ENCODE results near the gene SPTBN4. TPM values are rescaled to one million over a fixed set of nuclear protein-coding genes. Genes with fewer than 3 reads are reported as not detected.

SPTBN4 gene
- total RNA-seq, 2 donors from 2014 or later: 0.29 to 0.74 TPM

DNA sequence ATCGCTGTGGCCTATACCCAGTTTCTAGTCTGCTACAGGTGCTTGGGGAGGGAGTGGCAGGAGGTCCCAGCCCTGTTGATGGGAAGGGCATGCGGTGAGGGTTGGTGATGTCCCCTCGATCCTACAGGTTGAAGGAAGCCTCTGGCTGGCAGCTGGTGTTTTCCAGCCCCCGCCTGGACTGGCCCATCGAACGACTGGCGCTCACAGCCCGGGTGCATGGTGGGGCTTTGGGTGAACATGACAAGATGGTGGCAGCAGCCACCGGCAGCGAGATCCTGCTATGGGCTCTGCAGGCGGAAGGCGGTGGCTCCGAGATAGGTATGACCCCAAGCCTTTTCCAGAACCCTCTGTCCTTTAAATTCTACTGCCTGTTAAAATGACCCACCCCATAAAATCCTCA, 113.8 kb downstream of the SPTBN4 start:
- H3K36me3 ChIP-seq: no peaks in the 10 kb centered on the region
- TF ChIP-seq CTCF (IDR thresholded peaks at IDR 0.05): no peak

GRCh38 chr19:40581531-40581930, 114.7 kb downstream of the SPTBN4 start:
- intact Hi-C loops (cut with DNase I): no loop called here
- DNase-seq: no peak
- Histone ChIP-seq H3K36me3 (no peaks in the 10 kb centered on the region), H3K27ac (no peak overlapping the region), H3K4me1 (no peaks in the 10 kb centered on the region), H3K9me3 (no peaks in the 10 kb centered on the region), H3K9ac (ENCODE audit: low read depth in 2 of 2, low read length in 2 of 2) (no peak overlapping the region), H3K27me3 (no peaks in the 10 kb centered on the region), H3K4me3 (no peak overlapping the region)
- no peak for TF ChIP-seq CTCF (IDR thresholded peaks at IDR 0.05)

More for the DNA sequence above, 113.8 kb downstream of the SPTBN4 start:
- no peaks in the 10 kb centered on the region for H3K9me3 ChIP-seq
- intact Hi-C loops (cut with DNase I): no loop called here
- DNase-seq: no peak
- H3K9ac ChIP-seq (ENCODE audit: low read depth in 2 of 2, low read length in 2 of 2): no peak overlapping the region
- H3K27ac ChIP-seq: no peak overlapping the region
- no peaks in the 10 kb centered on the region for H3K4me1 ChIP-seq
- no peak overlapping the region for H3K4me3 ChIP-seq
- no peaks in the 10 kb centered on the region for H3K27me3 ChIP-seq

DNA sequence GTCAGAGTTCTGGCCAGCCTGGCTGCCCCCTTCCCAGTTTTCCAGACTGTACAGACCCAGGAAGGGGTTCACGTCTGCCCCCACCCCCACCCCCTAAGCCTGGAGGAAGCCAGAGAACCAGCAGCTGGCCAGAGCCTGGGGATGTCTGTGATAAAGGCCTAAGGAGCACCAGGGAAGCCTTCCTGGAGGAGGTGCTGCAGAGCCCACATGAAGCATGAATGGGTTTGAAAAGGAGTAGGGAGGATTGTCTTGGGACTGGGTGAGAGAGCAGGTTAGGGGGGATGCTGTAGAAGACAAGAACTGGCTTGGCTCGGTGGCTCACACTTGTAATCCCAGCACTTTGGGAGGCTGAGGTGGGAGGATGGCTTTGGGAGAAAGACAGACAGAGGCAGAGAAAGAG, 115.7 kb downstream of the SPTBN4 start:
- Histone ChIP-seq H3K27me3 (no peaks in the 10 kb centered on the region), H3K36me3 (no peaks in the 10 kb centered on the region), H3K4me1 (no peaks in the 10 kb centered on the region), H3K4me3 (no peak overlapping the region), H3K9me3 (no peaks in the 10 kb centered on the region), H3K9ac (ENCODE audit: low read depth in 2 of 2, low read length in 2 of 2) (no peak overlapping the region), H3K27ac (no peak overlapping the region)
- no peak for TF ChIP-seq CTCF (IDR thresholded peaks at IDR 0.05)
- intact Hi-C loops (cut with DNase I): no loop called here
- DNase-seq: no peak

DNA sequence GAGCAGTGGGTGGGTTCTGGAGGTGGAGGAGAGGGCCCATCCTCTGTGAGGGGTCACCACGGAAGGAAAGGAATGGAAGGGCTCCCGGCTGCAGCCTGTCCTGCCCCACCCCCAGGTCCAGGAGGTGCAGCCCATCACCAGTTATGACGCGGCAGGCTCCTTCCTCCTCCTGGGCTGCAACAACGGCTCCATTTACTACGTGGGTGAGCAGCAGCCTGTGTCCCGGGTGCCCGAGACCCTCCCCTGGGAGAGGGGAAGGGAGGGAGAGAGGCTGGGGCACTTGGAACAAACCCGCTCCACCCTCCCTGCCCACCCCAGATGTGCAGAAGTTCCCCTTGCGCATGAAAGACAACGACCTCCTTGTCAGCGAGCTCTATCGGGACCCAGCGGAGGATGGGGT, 116.5 kb downstream of the SPTBN4 start:
- no peaks in the 10 kb centered on the region for H3K36me3 ChIP-seq
- intact Hi-C loops (cut with DNase I): no loop called here

DNA sequence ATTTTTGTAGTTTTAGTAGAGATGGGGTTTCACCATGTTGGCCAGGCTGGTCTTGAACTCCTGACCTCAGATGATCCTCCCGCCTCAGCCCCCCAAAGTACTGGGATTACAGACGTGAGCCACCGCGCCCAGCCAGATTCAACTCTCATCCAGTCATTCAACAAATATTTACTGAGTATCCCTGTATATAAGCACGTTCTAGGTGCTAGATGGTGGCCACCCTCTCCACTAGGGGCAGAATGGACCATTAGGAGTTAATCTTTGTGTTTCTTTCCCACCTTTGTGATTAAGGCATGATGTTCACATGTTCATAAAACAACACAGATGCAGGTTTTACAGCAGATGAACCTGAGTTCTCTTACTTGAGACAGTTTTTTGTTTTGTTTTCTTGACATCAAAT, 117.2 kb downstream of the SPTBN4 start:
- Histone ChIP-seq H3K4me3 (no peak overlapping the region), H3K27me3 (no peaks in the 10 kb centered on the region), H3K27ac (no peak overlapping the region), H3K9me3 (no peaks in the 10 kb centered on the region), H3K36me3 (no peaks in the 10 kb centered on the region), H3K9ac (ENCODE audit: low read depth in 2 of 2, low read length in 2 of 2) (no peak overlapping the region), H3K4me1 (no peaks in the 10 kb centered on the region)
- no peak for TF ChIP-seq CTCF (IDR thresholded peaks at IDR 0.05)
- intact Hi-C loops (cut with DNase I): no loop called here
- DNase-seq: no peak

More for the DNA sequence above, 116.5 kb downstream of the SPTBN4 start:
- Histone ChIP-seq H3K27ac (no peak overlapping the region), H3K9ac (ENCODE audit: low read depth in 2 of 2, low read length in 2 of 2) (no peak overlapping the region), H3K9me3 (no peaks in the 10 kb centered on the region), H3K27me3 (no peaks in the 10 kb centered on the region), H3K4me3 (no peak overlapping the region), H3K4me1 (no peaks in the 10 kb centered on the region)
- no peak for DNase-seq
- no peak for TF ChIP-seq CTCF (IDR thresholded peaks at IDR 0.05)
